Suppressor macrophage (primary cell): ENCODE measurements around the gene SPATA16.
A peak's percentile ranks its signal among the peaks of the same experiment; 100 is the strongest.
"Not testable (repeated sequence)": the region's sequence is repeated elsewhere in the genome, so short reads cannot be mapped to it uniquely, and the experiment has no call there.

Experiments used
- DNase-seq, 4 experiments: peaks; one replicate each; pipeline ENCODE4 v3.0.0-alpha.2; 2020 to 2022
- total RNA-seq, 17 experiments: gene quantifications; one replicate each; lab custom pipeline; 2026; ENCODE audit warnings: mixed read lengths in 6 of 17, inconsistent platforms in 3 of 17; lab: John Stamatoyannopoulos, UW

Gene SPATA16
- 0 to 1.2 (median 0) reads per million in 17 experiments for total RNA-seq

GRCh38 chr3:173140986-173141385 is at the start of gene SPATA16:
Gene SPATA16, minus strand, starts transcription at chr3:173141235. Its CDS starts 23,504 bp downstream, at chr3:173117731.
- no peak for DNase-seq

GRCh38 chr3:173183022-173183421 is 42.0 kb upstream of the SPATA16 start:
- DNase-seq = not testable (repeated sequence)

GRCh38 chr3:173173652-173174051 is 32.6 kb upstream of the SPATA16 start:
- no peak for DNase-seq

GRCh38 chr3:173159139-173159538 is 18.1 kb upstream of the SPATA16 start:
- DNase-seq = not testable (repeated sequence)

- not testable (repeated sequence) for DNase-seq
Measured at GRCh38 chr3:173156533-173156932, 15.5 kb upstream of the SPATA16 start.

GRCh38 chr3:173153631-173154030 is 12.6 kb upstream of the SPATA16 start:
- no peak for DNase-seq

- no peak for DNase-seq
Measured at GRCh38 chr3:173139420-173139819, 1.6 kb downstream of the SPATA16 start.

GRCh38 chr3:173138026-173138425 is 3.0 kb downstream of the SPATA16 start:
- no peak for DNase-seq

- DNase-seq = no peak
Measured at GRCh38 chr3:173135059-173135458, 6.0 kb downstream of the SPATA16 start.

- no peak for DNase-seq
Measured at GRCh38 chr3:173128633-173129032, 12.4 kb downstream of the SPATA16 start.

GRCh38 chr3:173111321-173111720 is 29.7 kb downstream of the SPATA16 start:
- DNase-seq = no peak

GRCh38 chr3:173109143-173109542 is 31.9 kb downstream of the SPATA16 start:
- no peak for DNase-seq

- no peak for DNase-seq
Measured at GRCh38 chr3:173103469-173103868, 37.6 kb downstream of the SPATA16 start.

- no peak for DNase-seq
Measured at GRCh38 chr3:173098959-173099358, 42.1 kb downstream of the SPATA16 start.

- no peak for DNase-seq
Measured at GRCh38 chr3:173096994-173097785, 43.8 kb downstream of the SPATA16 start.

- DNase-seq = no peak
Measured at GRCh38 chr3:173096140-173096539, 44.9 kb downstream of the SPATA16 start.

GRCh38 chr3:173092038-173092437 is 49.0 kb downstream of the SPATA16 start:
- DNase-seq = no peak

GRCh38 chr3:173090492-173090891 is 50.5 kb downstream of the SPATA16 start:
- DNase-seq = no peak

- no peak for DNase-seq
Measured at GRCh38 chr3:173089283-173089682, 51.8 kb downstream of the SPATA16 start.

- DNase-seq = no peak
Measured at GRCh38 chr3:173078525-173078924, 62.5 kb downstream of the SPATA16 start.

GRCh38 chr3:173066044-173067004 is 74.7 kb downstream of the SPATA16 start:
- DNase-seq = peak; percentile 41 to 66 (median 47)

GRCh38 chr3:173065543-173065981 is 75.5 kb downstream of the SPATA16 start:
- DNase-seq = no peak

- no peak for DNase-seq
Measured at GRCh38 chr3:173064631-173065030, 76.4 kb downstream of the SPATA16 start.
